ENCODE measurements around the gene R3HDM2.

Gene R3HDM2

DNA sequence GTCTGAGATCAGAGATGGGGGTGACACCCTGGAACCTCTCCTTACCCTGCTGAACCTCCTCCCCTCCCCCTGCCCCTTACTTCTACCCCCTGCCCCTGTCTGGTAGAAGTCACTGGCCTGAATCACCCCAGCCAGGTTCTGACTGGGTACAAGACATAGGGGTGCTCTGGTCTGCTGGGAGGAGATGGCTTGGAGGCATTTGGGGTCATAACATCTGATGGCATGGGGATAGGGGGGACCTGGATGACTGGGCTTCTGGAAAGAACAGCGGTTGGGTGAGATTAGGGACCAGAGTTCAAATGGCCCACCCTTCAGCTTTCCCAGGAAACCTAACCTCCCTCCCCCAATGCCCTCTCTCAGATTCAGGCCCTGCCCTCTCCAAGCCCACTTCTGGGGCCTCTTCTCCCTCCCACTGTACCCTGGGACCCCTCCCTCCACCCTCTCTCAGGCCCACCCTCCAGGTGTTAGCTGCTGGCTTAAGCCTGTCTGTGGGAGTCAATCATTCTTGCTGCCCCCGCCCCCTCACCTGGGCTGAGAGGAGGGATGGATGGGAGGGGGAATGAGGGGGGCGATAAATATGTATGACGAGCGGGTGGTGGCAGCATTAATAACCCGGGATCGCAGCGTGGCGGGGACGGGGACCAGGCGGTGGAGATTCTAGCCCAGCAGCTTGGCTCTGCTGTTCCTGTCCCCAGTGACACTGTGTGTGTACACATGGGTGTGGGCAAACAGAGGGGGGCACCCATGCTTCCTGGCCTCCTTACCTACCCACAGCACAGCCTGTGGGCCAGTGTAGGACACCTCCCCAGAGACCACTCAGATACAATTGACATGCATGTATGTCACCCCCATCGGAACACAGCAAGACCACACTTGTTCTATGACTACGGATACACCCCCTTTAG is 208.3 kb downstream of the R3HDM2 start:
- no peak overlapping the region for H3K4me3 ChIP-seq (ENCODE audit: low read depth, low read length)
- no peak for DNase-seq (ENCODE audit: low read depth)
- TF ChIP-seq, protein P1, sequence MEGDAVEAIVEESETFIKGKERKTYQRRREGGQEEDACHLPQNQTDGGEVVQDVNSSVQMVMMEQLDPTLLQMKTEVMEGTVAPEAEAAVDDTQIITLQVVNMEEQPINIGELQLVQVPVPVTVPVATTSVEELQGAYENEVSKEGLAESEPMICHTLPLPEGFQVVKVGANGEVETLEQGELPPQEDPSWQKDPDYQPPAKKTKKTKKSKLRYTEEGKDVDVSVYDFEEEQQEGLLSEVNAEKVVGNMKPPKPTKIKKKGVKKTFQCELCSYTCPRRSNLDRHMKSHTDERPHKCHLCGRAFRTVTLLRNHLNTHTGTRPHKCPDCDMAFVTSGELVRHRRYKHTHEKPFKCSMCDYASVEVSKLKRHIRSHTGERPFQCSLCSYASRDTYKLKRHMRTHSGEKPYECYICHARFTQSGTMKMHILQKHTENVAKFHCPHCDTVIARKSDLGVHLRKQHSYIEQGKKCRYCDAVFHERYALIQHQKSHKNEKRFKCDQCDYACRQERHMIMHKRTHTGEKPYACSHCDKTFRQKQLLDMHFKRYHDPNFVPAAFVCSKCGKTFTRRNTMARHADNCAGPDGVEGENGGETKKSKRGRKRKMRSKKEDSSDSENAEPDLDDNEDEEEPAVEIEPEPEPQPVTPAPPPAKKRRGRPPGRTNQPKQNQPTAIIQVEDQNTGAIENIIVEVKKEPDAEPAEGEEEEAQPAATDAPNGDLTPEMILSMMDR (conservative IDR thresholded peaks at IDR 0.05; ENCODE audit: low read depth, low read length): no peak

DNA sequence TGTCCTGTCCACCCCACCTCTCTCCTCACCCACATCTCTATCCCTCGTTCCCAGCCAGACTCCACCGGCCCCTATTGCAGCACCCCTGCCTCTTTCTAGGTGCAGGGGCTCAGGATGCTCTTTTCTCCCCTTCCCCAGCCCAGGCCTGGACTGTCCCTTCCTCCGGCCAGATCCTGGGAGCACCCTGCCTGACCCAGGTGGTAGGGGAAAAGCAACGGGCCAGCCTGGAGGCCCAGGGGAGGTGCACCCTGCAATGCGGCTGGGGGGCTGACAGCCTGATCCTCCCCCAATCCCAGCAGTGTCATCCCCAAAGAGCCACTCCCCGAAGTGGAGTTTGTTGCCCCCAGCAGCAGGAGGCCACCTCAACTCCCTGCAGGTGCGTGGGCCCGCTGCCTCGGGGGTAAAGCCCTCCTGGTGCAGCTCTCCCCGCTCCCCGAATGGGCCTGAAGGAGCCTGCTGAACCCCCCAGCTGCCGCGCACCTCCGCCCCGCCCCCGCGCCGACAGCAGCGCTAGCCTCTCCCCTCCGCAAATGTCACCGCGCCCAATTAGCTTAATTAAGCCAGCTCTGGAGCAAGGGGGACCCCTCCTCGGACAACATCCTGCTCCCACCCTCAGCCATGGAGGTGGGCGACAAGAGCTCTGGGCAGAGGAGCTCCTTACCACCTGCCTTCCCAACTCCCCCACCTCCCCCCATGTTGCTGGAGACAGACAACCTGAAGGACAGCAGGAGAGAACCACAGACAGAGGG is 209.5 kb downstream of the R3HDM2 start:
- TF ChIP-seq, protein P1 (conservative IDR thresholded peaks at IDR 0.05; ENCODE audit: low read depth, low read length): no peak
- DNase-seq (ENCODE audit: low read depth): no peak
- H3K4me3 ChIP-seq (ENCODE audit: low read depth, low read length): no peak overlapping the region

DNA sequence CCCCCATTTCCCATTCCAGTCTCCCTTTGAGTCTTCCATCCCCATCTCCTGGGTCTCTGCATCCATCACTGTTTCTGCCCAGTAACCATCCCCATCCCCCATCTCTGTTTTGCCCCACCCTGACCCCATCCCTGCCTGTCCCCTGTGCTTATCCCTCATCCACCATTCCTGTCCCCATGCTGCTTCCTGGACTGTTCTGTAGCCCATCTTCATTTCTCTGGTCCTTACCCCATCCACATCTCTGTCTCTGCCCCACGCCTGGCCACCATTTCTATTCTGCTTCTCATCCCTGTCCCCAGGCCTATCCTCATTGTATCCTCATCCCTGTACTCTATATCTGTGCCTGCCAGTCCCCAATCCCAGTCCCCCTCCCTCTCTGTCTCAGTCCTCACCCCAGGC is 210.1 kb downstream of the R3HDM2 start:
- TF ChIP-seq, protein P1 (conservative IDR thresholded peaks at IDR 0.05; ENCODE audit: low read depth, low read length): no peak
- DNase-seq (ENCODE audit: low read depth): no peak
- no peak overlapping the region for H3K4me3 ChIP-seq (ENCODE audit: low read depth, low read length)

DNA sequence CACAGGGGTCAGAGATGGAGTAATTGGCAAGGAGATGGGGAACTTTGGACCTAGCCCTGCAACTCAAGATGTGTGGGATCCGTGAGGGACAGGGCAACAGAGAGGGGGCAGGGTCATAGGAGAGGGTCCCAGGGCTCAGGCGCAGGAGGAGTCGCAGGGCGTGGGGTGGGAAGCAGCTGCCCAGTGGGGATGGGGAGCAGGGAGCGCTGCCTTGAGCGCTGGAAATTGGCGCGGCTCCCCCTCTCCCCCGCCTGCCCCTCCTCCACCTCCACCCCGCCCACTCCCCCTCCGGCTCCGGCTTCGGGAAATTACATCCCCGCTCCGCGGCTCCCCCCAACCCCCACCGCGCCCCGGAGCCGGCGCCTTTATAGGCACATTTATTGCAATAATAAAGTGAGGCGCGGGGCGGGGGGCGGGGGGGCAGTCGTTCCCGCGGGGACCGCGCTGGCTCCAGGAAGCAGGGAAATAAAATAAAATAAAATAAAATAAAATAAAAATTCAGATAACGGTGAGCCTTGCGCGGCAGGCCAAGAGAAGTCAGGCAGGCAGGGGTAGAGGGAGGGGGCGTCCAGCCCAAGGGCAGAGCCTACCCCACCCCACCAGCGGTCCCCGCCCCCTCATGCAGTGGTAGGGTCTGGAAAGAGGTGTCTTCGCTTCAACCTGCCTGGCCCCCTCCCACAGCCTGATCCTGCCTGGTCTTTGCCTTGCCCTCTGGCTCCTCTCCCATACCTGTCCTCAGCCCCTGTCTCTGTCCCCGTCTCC is 210.7 kb downstream of the R3HDM2 start:
- DNase-seq (ENCODE audit: low read depth): no peak
- TF ChIP-seq, protein P1 (conservative IDR thresholded peaks at IDR 0.05; ENCODE audit: low read depth, low read length): no peak

DNA sequence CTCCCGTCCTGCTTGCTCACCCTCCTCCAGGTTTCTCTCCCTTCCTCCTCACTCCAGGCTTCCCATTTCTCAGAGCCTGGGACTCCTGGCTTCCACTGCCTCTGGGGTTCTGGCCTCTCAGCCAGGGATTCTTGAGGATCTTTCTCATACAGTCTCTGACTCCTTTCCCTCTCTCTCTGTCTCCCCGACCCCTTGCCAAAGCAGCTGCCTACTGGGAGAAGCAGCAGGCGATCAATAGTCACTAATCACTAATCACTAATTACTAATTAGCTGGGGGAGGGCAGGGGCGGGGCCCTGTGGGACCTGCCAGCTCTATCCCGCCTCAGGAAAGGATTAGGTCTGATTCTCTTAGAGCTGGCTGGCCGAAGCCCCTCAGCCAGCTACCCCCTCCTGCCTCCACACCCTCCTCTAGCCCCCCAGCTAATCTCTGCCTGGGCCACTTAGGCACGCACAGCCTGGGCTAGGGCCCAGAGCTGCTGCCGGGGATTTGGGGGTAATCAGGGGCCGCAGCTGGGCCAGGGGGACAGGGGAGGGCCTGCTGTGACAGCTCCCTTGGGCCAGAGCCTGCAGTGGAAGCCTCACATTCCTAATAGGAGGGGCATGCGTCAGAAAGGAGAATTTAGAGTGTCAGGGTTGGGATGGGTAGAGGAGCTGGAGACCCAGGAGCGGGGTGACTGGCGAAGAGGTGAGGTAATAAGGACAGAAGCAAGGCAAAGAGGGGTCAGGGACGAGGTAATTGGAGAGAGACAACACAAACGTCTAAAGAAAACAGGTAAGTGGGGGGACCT is 211.4 kb downstream of the R3HDM2 start:
- DNase-seq (ENCODE audit: low read depth): no peak

More for the DNA sequence above, 210.7 kb downstream of the R3HDM2 start:
- no peak overlapping the region for H3K4me3 ChIP-seq (ENCODE audit: low read depth, low read length)

More for the DNA sequence above, 211.4 kb downstream of the R3HDM2 start:
- no peak overlapping the region for H3K4me3 ChIP-seq (ENCODE audit: low read depth, low read length)
- TF ChIP-seq, protein P1 (conservative IDR thresholded peaks at IDR 0.05; ENCODE audit: low read depth, low read length): no peak

Measured in choroid plexus epithelial cell (primary cell).